ENCODE results near the gene GAS5. TPM values are rescaled to one million over a fixed set of nuclear protein-coding genes. Genes with fewer than 3 reads are reported as not detected.

GAS5 gene
- total RNA-seq, 1 donor from 2014 or later, result 352 TPM

GRCh38 chr1:173827611-173828010 is 40.2 kb downstream of the GAS5 start:
- Mint-ChIP-seq H3K27me3 (no peaks in the 10 kb centered on the region), H3K27ac (no peak overlapping the region), H3K4me3 (ENCODE audit: low read depth) (no peak overlapping the region), H3K36me3 (ENCODE audit: insufficient read depth) (peaks cover 2% of the 10 kb centered on the region), H3K9me3 (ENCODE audit: low read depth) (no peaks in the 10 kb centered on the region), H3K4me1 (ENCODE audit: low read depth) (peaks cover 13% of the 10 kb centered on the region)
- no peak for TF ChIP-seq CTCF (IDR thresholded peaks at IDR 0.05; ENCODE audit: unreplicated experiment)
- DNase-seq (ENCODE audit: low spot score, unreplicated experiment), result no peak

GRCh38 chr1:173824315-173825081 is 43.3 kb downstream of the GAS5 start, which contains the start of the genes CENPL and DARS2:
Gene CENPL, minus strand, starts transcription at chr1:173824883. Its CDS starts 13,584 bp downstream, at chr1:173811299.
Gene DARS2, plus strand, starts transcription at chr1:173824673. Its CDS starts 557 bp downstream, at chr1:173825230.
- no peaks in the 10 kb centered on the region for H3K36me3 Mint-ChIP-seq (ENCODE audit: insufficient read depth)
- peak within 1 kb of the TSS; percentile 99 for H3K27ac Mint-ChIP-seq
- H3K4me3 Mint-ChIP-seq (ENCODE audit: low read depth), result peak within 1 kb of the TSS; percentile 96
- peak; percentile 74 for DNase-seq (ENCODE audit: low spot score, unreplicated experiment)
- H3K27me3 Mint-ChIP-seq, result no peaks in the 10 kb centered on the region
- peaks cover 18% of the 10 kb centered on the region for H3K4me1 Mint-ChIP-seq (ENCODE audit: low read depth)
- TF ChIP-seq CTCF (IDR thresholded peaks at IDR 0.05; ENCODE audit: unreplicated experiment), result no peak
- no peaks in the 10 kb centered on the region for H3K9me3 Mint-ChIP-seq (ENCODE audit: low read depth)

- no peak for TF ChIP-seq CTCF (IDR thresholded peaks at IDR 0.05; ENCODE audit: unreplicated experiment)
- H3K9me3 Mint-ChIP-seq (ENCODE audit: low read depth), result no peaks in the 10 kb centered on the region
- H3K4me3 Mint-ChIP-seq (ENCODE audit: low read depth), result peak overlapping the region; percentile 96
- no peaks in the 10 kb centered on the region for H3K27me3 Mint-ChIP-seq
- H3K27ac Mint-ChIP-seq, result peak overlapping the region; percentile 99
- DNase-seq (ENCODE audit: low spot score, unreplicated experiment), result no peak
- H3K4me1 Mint-ChIP-seq (ENCODE audit: low read depth), result peaks cover 18% of the 10 kb centered on the region
- no peaks in the 10 kb centered on the region for H3K36me3 Mint-ChIP-seq (ENCODE audit: insufficient read depth)
These were observed 43.9 kb downstream of the GAS5 start for GRCh38 chr1:173823781-173824314.

GRCh38 chr1:173821680-173822079 is 46.1 kb downstream of the GAS5 start:
- H3K36me3 Mint-ChIP-seq (ENCODE audit: insufficient read depth), result peaks cover 10% of the 10 kb centered on the region
- no peak for DNase-seq (ENCODE audit: low spot score, unreplicated experiment)
- no peak overlapping the region for H3K27ac Mint-ChIP-seq
- peaks cover 21% of the 10 kb centered on the region for H3K4me1 Mint-ChIP-seq (ENCODE audit: low read depth)
- H3K4me3 Mint-ChIP-seq (ENCODE audit: low read depth), result no peak overlapping the region
- H3K9me3 Mint-ChIP-seq (ENCODE audit: low read depth), result no peaks in the 10 kb centered on the region
- no peaks in the 10 kb centered on the region for H3K27me3 Mint-ChIP-seq
- no peak for TF ChIP-seq CTCF (IDR thresholded peaks at IDR 0.05; ENCODE audit: unreplicated experiment)

- no peaks in the 10 kb centered on the region for H3K27me3 Mint-ChIP-seq
- H3K4me3 Mint-ChIP-seq (ENCODE audit: low read depth), result no peak overlapping the region
- H3K9me3 Mint-ChIP-seq (ENCODE audit: low read depth), result peaks cover 12% of the 10 kb centered on the region
- no peak overlapping the region for H3K27ac Mint-ChIP-seq
- no peak for TF ChIP-seq CTCF (IDR thresholded peaks at IDR 0.05; ENCODE audit: unreplicated experiment)
- DNase-seq (ENCODE audit: low spot score, unreplicated experiment), result no peak
- peaks cover 25% of the 10 kb centered on the region for H3K36me3 Mint-ChIP-seq (ENCODE audit: insufficient read depth)
- peaks cover 20% of the 10 kb centered on the region for H3K4me1 Mint-ChIP-seq (ENCODE audit: low read depth)
These were observed 49.3 kb downstream of the GAS5 start for GRCh38 chr1:173818459-173818858.

Other genes starting within 250 kb of the GAS5 start
- not detected in 2 replicates for gene TEX50, start 232.7 kb downstream of the GAS5 start, total RNA-seq
- gene ANKRD45, start 198.1 kb downstream of the GAS5 start, total RNA-seq, result 1.2 and 1.5 TPM in 2 replicates
- 18.1 and 19.9 TPM in 2 replicates for gene KLHL20, start 153.0 kb downstream of the GAS5 start, total RNA-seq
- 20.2 and 21.1 TPM in 2 replicates for gene DARS2, start 43.3 kb downstream of the GAS5 start, total RNA-seq
- 11.6 and 12.0 TPM in 2 replicates for gene CENPL, start 43.1 kb downstream of the GAS5 start, total RNA-seq
- gene ZBTB37, start 391 bp upstream of the GAS5 start, total RNA-seq, result 12.2 and 14.3 TPM in 2 replicates
- gene SERPINC1, start 49.3 kb upstream of the GAS5 start, total RNA-seq, result 0.31 TPM in 1 of 2 replicates, not detected in the other
- 42.0 and 45.8 TPM in 2 replicates for gene RC3H1, start 154.4 kb upstream of the GAS5 start, total RNA-seq